K562 (cell line): ENCODE data around the gene PSMC6. TPM values are rescaled to one million over a fixed set of nuclear protein-coding genes. Genes with fewer than 3 reads are reported as not detected.
"Not testable (repeated sequence)": the region's sequence is repeated elsewhere in the genome, so short reads cannot be mapped to it uniquely, and the experiment has no call there.

Experiments
- ATAC-seq: fragments of 200-7000 bp; cut with Tn5 transposase; 3 replicates; pipeline ENCODE4 v1.9.1; 2020; ENCODE audit warnings: moderate library complexity
- BruUV-seq: library from RNA; stranded (reverse); fragments of 400-500 nt; replicated peaks from 2 replicates; lab custom pipeline; 2021; lab: Mats Ljungman, UMichigan
- CTCF ChIA-PET: fragments of 300-600 bp; formaldehyde crosslinking; extraction: SDS; loops from one replicate; lab custom pipeline; 2021; ENCODE audit warnings: low intra/inter-chr PET ratio; lab: Yijun Ruan, JAX
- POLR2A ChIA-PET: fragments of 300-600, 350-650 bp; sonication (Branson Sonifier 250); formaldehyde crosslinking; extraction: SDS; loops from one replicate; lab custom pipeline; 2021; ENCODE audit warnings: antibody characterized with exemption, inconsistent platforms; lab: Yijun Ruan, JAX
- DNase-seq, 4 experiments: peaks; one replicate each; pipeline versions ENCODE4 v3.0.0 to v3.0.0-alpha.2; 2011 to 2018; ENCODE audit warnings: low spot score in 3 of 4, mixed read lengths in 3 of 4; ENCODE audit errors: extremely low read depth in 1 of 4
- FAIRE-seq: peaks from 2 replicates; lab custom pipeline; 2011; peaks lifted over from hg19 to GRCh38; lab: Jason Lieb, UNC
- H2AFZ ChIP-seq: 2 replicates; pipeline ENCODE4 v1.6.0; 2011; ENCODE audit warnings: low read depth, low read length, control low read depth, inconsistent platforms
- H3K27ac ChIP-seq: fragments of 200-600 bp; 3 replicates; pipeline ENCODE4 v1.8.0; 2011; ENCODE audit warnings: low read depth, mild to moderate bottlenecking, control low read depth, inconsistent platforms, low read length, moderate library complexity, mixed read lengths; ENCODE audit errors: extremely low read depth
- H3K27me3 ChIP-seq, 2 experiments: fragments of 300-600 bp in 1 of 2; 2 replicates in 1 of 2; 3 replicates in 1 of 2; pipeline versions ENCODE4 v1.6.0 to v1.8.0; 2011; ENCODE audit warnings: inconsistent platforms in 2 of 2, low read length in 2 of 2, mild to moderate bottlenecking in 1 of 2, mixed read lengths in 1 of 2, moderate library complexity in 1 of 2; ENCODE audit not compliant: control insufficient read depth in 2 of 2, insufficient read depth in 2 of 2
- H3K36me3 ChIP-seq: fragments of 300-600 bp; 3 replicates; pipeline ENCODE4 v1.8.0; 2011; ENCODE audit warnings: mild to moderate bottlenecking, low read length, inconsistent platforms; ENCODE audit not compliant: control insufficient read depth, insufficient read depth
- H3K4me1 ChIP-seq, 2 experiments: fragments of 200-600 bp in 1 of 2; replicated peaks in 1 of 2; 2 replicates in 1 of 2; 3 replicates in 1 of 2; pipeline versions ENCODE4 v1.5.1 to v1.8.0; 2011; ENCODE audit warnings: inconsistent platforms in 2 of 2, low read length in 2 of 2, mild to moderate bottlenecking in 1 of 2, mixed read lengths in 1 of 2, moderate library complexity in 1 of 2; ENCODE audit not compliant: control insufficient read depth in 2 of 2, insufficient read depth in 2 of 2
- H3K4me2 ChIP-seq: 2 replicates; pipeline ENCODE4 v1.6.1; 2011; ENCODE audit warnings: low read length, control low read depth, inconsistent platforms, mixed read lengths; ENCODE audit not compliant: insufficient read depth
- H3K4me3 ChIP-seq: fragments of 200-600 bp; sonication (generic), shearing (Covaris generic); 2 replicates; pipeline ENCODE4 v1.5.1; 2016; ENCODE audit warnings: control low read depth, inconsistent platforms
- H3K79me2 ChIP-seq: fragments of 200-600 bp; 3 replicates; pipeline ENCODE4 v1.8.0; 2011; ENCODE audit warnings: low read length, inconsistent platforms; ENCODE audit not compliant: control insufficient read depth, insufficient read depth
- H3K9ac ChIP-seq, 2 experiments: 2 replicates each; pipeline versions ENCODE4 v1.6.0 to v1.6.1; 2011; ENCODE audit warnings: low read depth in 2 of 2, low read length in 2 of 2, control low read depth in 1 of 2, inconsistent platforms in 1 of 2, mild to moderate bottlenecking in 1 of 2, mixed read lengths in 1 of 2; ENCODE audit not compliant: insufficient read depth in 1 of 2
- H3K9me1 ChIP-seq: one replicate; pipeline ENCODE4 v1.6.0; 2011; ENCODE audit warnings: inconsistent platforms, mild to moderate bottlenecking, low read length, moderate library complexity; ENCODE audit not compliant: control insufficient read depth, insufficient read depth
- H3K9me3 ChIP-seq: replicated peaks from 2 replicates; pipeline ENCODE4 v1.5.1; 2011; ENCODE audit warnings: low read depth, low read length, inconsistent platforms; ENCODE audit not compliant: control insufficient read depth, insufficient read depth
- H4K20me1 ChIP-seq: replicated peaks from 2 replicates; pipeline ENCODE4 v1.6.1; 2011; ENCODE audit warnings: low read length, inconsistent platforms, mixed read lengths; ENCODE audit not compliant: control insufficient read depth, insufficient read depth
- CC2D1A ChIP-seq: fragments of 450-650 bp; IDR thresholded peaks from 2 replicates; pipeline ENCODE4 v1.6.1; 2017; ENCODE audit warnings: mild to moderate bottlenecking
- WGBS: fragments of 100-300 bp; shearing (Covaris generic); methylation state at CpG from one replicate; pipeline ENCODE4 v1.1.6; 2016; ENCODE audit warnings: low coverage, mixed read lengths; ENCODE audit not compliant: insufficient coverage; ENCODE audit errors: missing lambda C conversion rate; 5-methylcytosine and 5-hydroxymethylcytosine counted together
- in situ Hi-C: fragments of 300-500 bp; cut with MboI; formaldehyde crosslinking; loops from 4 replicates; pipeline ENCODE4 v1.15.0; 2018; ENCODE audit warnings: inconsistent platforms, mixed read lengths
- intact Hi-C: fragments of 100-400 bp; cut with micrococcal nuclease; formaldehyde crosslinking; loops from 2 replicates; pipeline ENCODE4 v1.14.2; 2022
- polyA plus RNA-seq, 8 experiments: library from polyadenylated mRNA; depleted of rRNA in 4 of 8; stranded (reverse) in 5 of 8; unstranded in 3 of 8; fragments of >200 nt; fragmentation: Nextera tagmentation in 2 of 8; fragmentation: Illumina TruSeq in 1 of 8; extraction: Ambion mirVana in 2 of 8; extraction: Trizol in 1 of 8; gene quantifications; 2 replicates each; pipeline versions ENCODE4 v1.2.1 to v1.2.3, GENCODE V29; 2011 to 2014; ENCODE audit warnings: inconsistent platforms in 1 of 8, missing spikeins in 1 of 8
- total RNA-seq, 7 experiments: library from RNA; depleted of rRNA in 6 of 7; stranded (reverse); fragments of >200 nt in 6 of 7; fragmentation: Illumina TruSeq in 2 of 7; extraction: Trizol in 2 of 7; gene quantifications; 2 replicates each; pipeline versions ENCODE4 v1.2.1 to v1.2.3, GENCODE V29; 2011 to 2021; ENCODE audit warnings: low replicate concordance in 1 of 7

PSMC6 gene
- total and polyA plus RNA-seq, 9 of the 15 experiments (the other 6 are each of a cell fraction or from before 2014, with no cell fraction given), result 91.4 to 224 (median 182) TPM

DNA sequence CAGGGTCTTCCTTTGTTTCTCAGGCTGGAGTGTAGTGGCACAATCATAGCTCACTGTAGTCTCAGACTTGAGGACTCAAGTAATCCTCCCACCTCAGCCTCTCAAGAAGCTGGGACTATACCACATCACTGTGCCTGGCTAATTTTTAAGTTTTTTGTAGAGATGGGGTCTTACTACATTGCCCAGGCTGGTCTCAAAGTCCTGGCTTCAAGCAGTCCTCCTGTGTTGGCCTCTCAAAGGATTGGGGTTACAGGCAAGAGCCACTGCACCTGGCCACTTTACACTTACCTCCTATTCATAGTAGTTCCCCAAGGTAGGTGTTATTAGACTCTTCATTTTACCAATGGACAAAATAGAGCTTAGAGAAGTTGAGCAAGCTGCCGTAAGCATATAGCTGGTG is 52.1 kb downstream of the PSMC6 start:
- no peaks in the 10 kb centered on the region for H3K79me2 ChIP-seq
- H3K4me2 ChIP-seq, result no peak overlapping the region
- no peak overlapping the region for H3K4me3 ChIP-seq
- ChIA-PET CTCF (no interaction called here), POLR2A (interaction anchor here (0.9 kb wide), 1 partner anchor 24 kb away, joined by 4 read pairs; no protein-coding TSS in a partner anchor)
- H3K27ac ChIP-seq, result no peak overlapping the region
- no peaks in the 10 kb centered on the region for H3K4me1 ChIP-seq
- intact Hi-C loops, result no loop called here
- no TSS peak for BruUV-seq
- FAIRE-seq (no peak), ATAC-seq (no peak), DNase-seq (no peak)
- peaks cover 33% of the 10 kb centered on the region; the same call in 2 of the 3 replicates for H3K36me3 ChIP-seq
- in situ Hi-C loops, result no loop called here
- no peak overlapping the region for H2AFZ ChIP-seq
- no peaks in the 10 kb centered on the region for H3K9me3 ChIP-seq
- no peaks in the 10 kb centered on the region for H3K27me3 ChIP-seq
- H4K20me1 ChIP-seq, result no peaks in the 10 kb centered on the region
- 100% methylated on average over 1 of the region's 1 CpG for WGBS
- no peak overlapping the region for H3K9ac ChIP-seq
- TF ChIP-seq CC2D1A, result no peak
- H3K9me1 ChIP-seq, result no peaks in the 10 kb centered on the region

DNA sequence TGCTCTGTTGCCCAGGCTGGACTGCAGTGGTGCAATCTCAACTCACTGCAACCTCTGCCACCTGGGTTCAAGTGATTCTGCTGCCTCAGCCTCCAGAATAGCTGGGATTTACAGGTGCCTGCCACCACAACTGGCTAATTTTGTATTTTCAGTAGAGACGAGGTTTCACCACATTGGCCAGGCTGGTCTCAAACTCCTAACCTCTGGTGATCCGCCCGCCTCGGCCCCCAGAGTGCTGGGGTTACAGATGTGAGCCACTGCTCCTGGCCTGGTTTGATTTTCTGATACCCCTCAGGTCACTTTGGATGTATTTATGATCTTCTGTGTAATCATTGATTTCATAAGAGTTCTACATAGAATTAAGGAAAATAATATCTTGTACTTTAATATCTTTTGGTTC is 55.9 kb downstream of the PSMC6 start:
- ATAC-seq, H3K4me1 ChIP-seq, H3K27me3 ChIP-seq, H3K9ac ChIP-seq, POLR2A ChIA-PET, H3K79me2 ChIP-seq, FAIRE-seq, in situ Hi-C loops, H3K4me2 ChIP-seq, H4K20me1 ChIP-seq, intact Hi-C loops, DNase-seq, H3K9me1 ChIP-seq, H2AFZ ChIP-seq, H3K4me3 ChIP-seq, BruUV-seq, CTCF ChIA-PET, H3K9me3 ChIP-seq, H3K27ac ChIP-seq: not testable (repeated sequence)
- H3K36me3 ChIP-seq, result peaks cover 42% of the 10 kb centered on the region
- 100% methylated on average over 3 of the region's 4 CpGs for WGBS
